ENCODE results near the gene CPSF4.

DNA sequence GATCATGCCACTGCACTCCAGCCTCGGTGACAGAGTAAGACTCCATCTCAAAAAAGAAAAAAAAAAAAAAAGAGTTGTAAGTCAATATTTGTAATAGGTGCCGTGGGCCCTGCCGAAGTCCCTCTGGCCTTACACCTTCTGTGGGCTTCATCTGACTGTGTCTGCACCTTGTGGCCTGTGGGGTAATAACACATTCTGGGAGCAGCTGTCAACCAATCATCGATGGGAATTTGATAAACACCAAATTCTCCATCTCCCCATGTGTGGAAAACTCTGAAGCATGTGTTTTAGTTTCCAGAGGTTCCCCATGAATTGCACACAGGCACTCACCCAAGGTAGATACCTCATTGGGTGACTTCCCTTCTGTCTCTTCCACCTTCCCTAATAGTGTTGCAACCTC, 50.5 kb downstream of the CPSF4 start:
- TF ChIP-seq, protein P1, sequence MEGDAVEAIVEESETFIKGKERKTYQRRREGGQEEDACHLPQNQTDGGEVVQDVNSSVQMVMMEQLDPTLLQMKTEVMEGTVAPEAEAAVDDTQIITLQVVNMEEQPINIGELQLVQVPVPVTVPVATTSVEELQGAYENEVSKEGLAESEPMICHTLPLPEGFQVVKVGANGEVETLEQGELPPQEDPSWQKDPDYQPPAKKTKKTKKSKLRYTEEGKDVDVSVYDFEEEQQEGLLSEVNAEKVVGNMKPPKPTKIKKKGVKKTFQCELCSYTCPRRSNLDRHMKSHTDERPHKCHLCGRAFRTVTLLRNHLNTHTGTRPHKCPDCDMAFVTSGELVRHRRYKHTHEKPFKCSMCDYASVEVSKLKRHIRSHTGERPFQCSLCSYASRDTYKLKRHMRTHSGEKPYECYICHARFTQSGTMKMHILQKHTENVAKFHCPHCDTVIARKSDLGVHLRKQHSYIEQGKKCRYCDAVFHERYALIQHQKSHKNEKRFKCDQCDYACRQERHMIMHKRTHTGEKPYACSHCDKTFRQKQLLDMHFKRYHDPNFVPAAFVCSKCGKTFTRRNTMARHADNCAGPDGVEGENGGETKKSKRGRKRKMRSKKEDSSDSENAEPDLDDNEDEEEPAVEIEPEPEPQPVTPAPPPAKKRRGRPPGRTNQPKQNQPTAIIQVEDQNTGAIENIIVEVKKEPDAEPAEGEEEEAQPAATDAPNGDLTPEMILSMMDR (IDR thresholded peaks at IDR 0.05): no peak
- no peak for TF ChIP-seq POLR2A (IDR thresholded peaks at IDR 0.05)

All from tibial nerve (tissue), 3 donors.